ENCODE results near the gene CYP1A1. TPM values are rescaled to one million over a fixed set of nuclear protein-coding genes. Genes with fewer than 3 reads are reported as not detected.

Gene CYP1A1
- total RNA-seq, 4 donors from 2014 or later = 0.18 to 1.1 TPM; not detected in 2

GRCh38 chr15:74722591-74722990 lies 2.7 kb downstream of the CYP1A1 start:
- Histone ChIP-seq H3K27me3 (peaks cover 0 to 30% (median 0%) of the 10 kb centered on the region in 4 donors), H3K27ac (no peak overlapping the region), H3K4me3 (no peak overlapping the region), H3K4me1 (peaks cover 8 to 22% (median 9%) of the 10 kb centered on the region in 3 donors), H3K36me3 (no peaks in the 10 kb centered on the region), H3K9me3 (no peaks in the 10 kb centered on the region)
- TF ChIP-seq POLR2A (IDR thresholded peaks at IDR 0.05) (no peak), CTCF (IDR thresholded peaks at IDR 0.05) (no peak)
- 75 to 86% methylated on average over 6 to 13 of the region's 13 CpGs for WGBS, 2 donors
- no peak for DNase-seq
- intact Hi-C loops (cut with DNase I) = no loop called here

GRCh38 chr15:74716651-74717050 lies 8.7 kb downstream of the CYP1A1 start:
- intact Hi-C loops (cut with DNase I) = no loop called here
- 72 to 81% methylated on average over 5 of the region's 5 CpGs for WGBS, 2 donors
- Histone ChIP-seq H3K4me1 (no peaks in the 10 kb centered on the region), H3K4me3 (no peak overlapping the region), H3K9me3 (no peaks in the 10 kb centered on the region), H3K27ac (no peak overlapping the region), H3K36me3 (no peaks in the 10 kb centered on the region), H3K27me3 (no peaks in the 10 kb centered on the region)
- TF ChIP-seq CTCF (IDR thresholded peaks at IDR 0.05) (no peak), POLR2A (IDR thresholded peaks at IDR 0.05) (no peak)
- no peak for DNase-seq

- Histone ChIP-seq H3K27me3 (peaks cover 0 to 18% (median 0%) of the 10 kb centered on the region in 4 donors), H3K9me3 (no peaks in the 10 kb centered on the region), H3K4me1 (no peaks in the 10 kb centered on the region), H3K4me3 (no peak overlapping the region), H3K36me3 (no peaks in the 10 kb centered on the region), H3K27ac (no peak overlapping the region)
- DNase-seq = no peak
- 65 to 72% methylated on average over 3 of the region's 3 CpGs for WGBS, 2 donors
- TF ChIP-seq POLR2A (IDR thresholded peaks at IDR 0.05) (no peak), CTCF (IDR thresholded peaks at IDR 0.05) (no peak)
- intact Hi-C loops (cut with DNase I) = no loop called here
Observed at GRCh38 chr15:74712311-74712710, 13.0 kb downstream of the CYP1A1 start.

GRCh38 chr15:74710319-74711094 lies 14.8 kb downstream of the CYP1A1 start:
- no peak for TF ChIP-seq CTCF (IDR thresholded peaks at IDR 0.05)
- TF ChIP-seq POLR2A (IDR thresholded peaks at IDR 0.05) = no peak
- WGBS, 2 donors = 41 to 56% methylated on average over 3 of the region's 3 CpGs
- Histone ChIP-seq H3K4me3 (no peak overlapping the region), H3K36me3 (no peaks in the 10 kb centered on the region), H3K27ac (no peak overlapping the region), H3K9me3 (no peaks in the 10 kb centered on the region), H3K27me3 (peaks cover 0 to 25% (median 0%) of the 10 kb centered on the region in 4 donors), H3K4me1 (no peaks in the 10 kb centered on the region)
- no peak for DNase-seq
- intact Hi-C loops (cut with DNase I) = no loop called here

GRCh38 chr15:74709892-74710291 lies 15.4 kb downstream of the CYP1A1 start:
- Histone ChIP-seq H3K4me3 (no peak overlapping the region), H3K4me1 (no peaks in the 10 kb centered on the region), H3K27ac (no peak overlapping the region), H3K27me3 (peaks cover 0 to 25% (median 0%) of the 10 kb centered on the region in 4 donors), H3K9me3 (no peaks in the 10 kb centered on the region), H3K36me3 (no peaks in the 10 kb centered on the region)
- DNase-seq = no peak
- 58 to 72% methylated on average over 3 of the region's 3 CpGs for WGBS, 2 donors
- TF ChIP-seq CTCF (IDR thresholded peaks at IDR 0.05) (no peak), POLR2A (IDR thresholded peaks at IDR 0.05) (no peak)
- intact Hi-C loops (cut with DNase I) = no loop called here

All from esophagus squamous epithelium (tissue), 5 donors.